ENCODE data around the gene KCNJ12. TPM values are rescaled to one million over a fixed set of nuclear protein-coding genes. Genes with fewer than 3 reads are reported as not detected.

KCNJ12 gene
- total and polyA plus RNA-seq, 2 of the 4 experiments (the other 2 are of a cell fraction): under 0.01 to 0.10 TPM

DNA sequence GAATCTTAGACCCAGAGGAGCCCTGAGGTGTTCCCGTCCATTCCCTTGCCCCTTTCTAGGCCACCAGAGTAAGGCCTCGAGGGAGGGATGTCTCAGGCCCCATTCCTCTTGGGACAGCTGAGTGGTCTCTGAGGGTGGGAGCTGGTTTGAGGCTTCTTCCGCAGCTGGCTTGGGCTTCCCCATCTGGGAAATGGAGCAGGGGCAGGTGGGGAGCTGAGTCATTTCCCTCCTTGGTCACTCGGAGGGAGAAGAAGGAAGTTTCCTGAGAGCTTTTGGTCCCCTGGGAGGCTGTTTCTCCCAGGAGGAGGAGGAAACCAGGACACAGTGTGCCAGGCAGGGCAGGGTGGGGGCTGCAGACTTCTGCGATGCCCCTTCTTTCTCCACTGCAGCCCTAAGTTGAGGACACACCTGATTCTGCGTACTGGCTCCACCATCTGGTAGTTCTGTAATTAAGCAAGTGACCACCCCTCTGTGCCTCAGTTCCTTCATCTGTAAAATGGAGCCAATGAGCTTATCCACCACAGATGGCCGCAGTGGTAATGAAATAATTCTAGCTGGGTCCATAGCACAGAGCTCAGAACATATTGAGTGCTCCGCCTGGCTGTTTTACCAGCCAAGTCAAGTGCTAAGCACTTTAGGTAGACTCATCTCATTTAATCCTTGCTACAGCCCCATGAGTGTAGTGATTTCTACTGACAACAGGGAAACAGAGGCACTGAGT, 1.6 kb upstream of the KCNJ12 start:
- 65% methylated on average over 2 of the region's 8 CpGs; no CpG with 5 or more reads in 1 of the 2 experiments for WGBS, 2 experiments (ENCODE audit: extremely low coverage in 2 of 2, insufficient read length in 1 of 2)
- H3K4me1 ChIP-seq (ENCODE audit: control insufficient read depth, insufficient read depth, low read length): peaks cover 4% of the 10 kb centered on the region; the same call in 1 of the 2 replicates
- intact Hi-C loops (cut with micrococcal nuclease) (no loop called here), dilution Hi-C loops (cut with HindIII; ENCODE audit: low sequenced_read_pairs, unreplicated experiment) (no loop called here), in situ Hi-C loops (cut with MboI; ENCODE audit: low sequenced_read_pairs) (no loop called here)
- no peaks in the 10 kb centered on the region for H3K79me1 ChIP-seq (ENCODE audit: low read depth in 1 of 2, low read length in 2 of 2)
- no peak overlapping the region for H3K14ac ChIP-seq (replicated peaks; ENCODE audit: low read depth, low read length)
- H2AK5ac ChIP-seq (ENCODE audit: low read depth, low read length): no peak overlapping the region
- TF ChIP-seq MXI1 (IDR thresholded peaks at IDR 0.05; ENCODE audit: borderline replicate concordance, low read depth, low read length): no peak
- TF ChIP-seq RCOR1 (IDR thresholded peaks at IDR 0.05; ENCODE audit: insufficient replicate concordance, low read length): no peak
- TF ChIP-seq, protein P1, sequence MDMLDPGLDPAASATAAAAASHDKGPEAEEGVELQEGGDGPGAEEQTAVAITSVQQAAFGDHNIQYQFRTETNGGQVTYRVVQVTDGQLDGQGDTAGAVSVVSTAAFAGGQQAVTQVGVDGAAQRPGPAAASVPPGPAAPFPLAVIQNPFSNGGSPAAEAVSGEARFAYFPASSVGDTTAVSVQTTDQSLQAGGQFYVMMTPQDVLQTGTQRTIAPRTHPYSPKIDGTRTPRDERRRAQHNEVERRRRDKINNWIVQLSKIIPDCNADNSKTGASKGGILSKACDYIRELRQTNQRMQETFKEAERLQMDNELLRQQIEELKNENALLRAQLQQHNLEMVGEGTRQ (IDR thresholded peaks at IDR 0.05; ENCODE audit: low read depth, low read length): no peak
- no peak for TF ChIP-seq POLR2A (IDR thresholded peaks at IDR 0.05; ENCODE audit: low read depth, low read length)
- no peak for TF ChIP-seq MAFK (IDR thresholded peaks at IDR 0.05; ENCODE audit: low read depth, low read length)
- no peak overlapping the region for H2BK5ac ChIP-seq (ENCODE audit: low read depth, low read length, poor library complexity, severe bottlenecking)
- H3K9me3 ChIP-seq (ENCODE audit: control insufficient read depth, insufficient read depth, low read length): no peaks in the 10 kb centered on the region
- H3K4me2 ChIP-seq (ENCODE audit: low read depth, low read length): no peak overlapping the region
- H3K56ac ChIP-seq (ENCODE audit: extremely low read depth, insufficient read depth, low read length): no peak overlapping the region
- H3K4me3 ChIP-seq (ENCODE audit: insufficient read depth, low read depth, low read length): no peak overlapping the region
- H3K27ac ChIP-seq (ENCODE audit: insufficient read depth, low read length): no peak overlapping the region
- no peak overlapping the region for H3K9ac ChIP-seq (ENCODE audit: low read depth, low read length)
- H3K36me3 ChIP-seq (ENCODE audit: control insufficient read depth, insufficient read depth, low read length): no peaks in the 10 kb centered on the region
- H2BK20ac ChIP-seq (ENCODE audit: low read depth, low read length): no peak overlapping the region
- H3K9me1 ChIP-seq (ENCODE audit: insufficient read depth, low read length): no peaks in the 10 kb centered on the region
- H4K20me1 ChIP-seq (ENCODE audit: insufficient read depth, low read length): no peaks in the 10 kb centered on the region
- no TSS peak for BruUV-seq (replicated peaks)
- no peak for ATAC-seq (ENCODE audit: low read depth)
- no peak for DNase-seq
- peaks cover 66% of the 10 kb centered on the region for H3K27me3 ChIP-seq (ENCODE audit: control insufficient read depth, insufficient read depth, low read length)
- no peak overlapping the region for H3K18ac ChIP-seq (ENCODE audit: low read depth, low read length)
- H2AFZ ChIP-seq (replicated peaks; ENCODE audit: low read length, poor library complexity): no peak overlapping the region
- no peak overlapping the region for H4K91ac ChIP-seq (ENCODE audit: insufficient read depth, low read depth, low read length)
- H2BK120ac ChIP-seq (ENCODE audit: low read depth, low read length): no peak overlapping the region
- ChIA-PET CTCF (no interaction called here), POLR2A (ENCODE audit: unreplicated experiment) (no interaction called here)
- no peak overlapping the region for H4K8ac ChIP-seq (ENCODE audit: low read depth in 2 of 2, low read length in 2 of 2)
- no peak overlapping the region for H4K5ac ChIP-seq (ENCODE audit: low read depth, low read length)
- no peak overlapping the region for H3K23ac ChIP-seq (ENCODE audit: low read depth, low read length)
- no peak overlapping the region for H3K4ac ChIP-seq (ENCODE audit: low read depth, low read length)
- no peak overlapping the region for H2BK15ac ChIP-seq (ENCODE audit: low read depth, low read length)
- no peak overlapping the region for H2AK9ac ChIP-seq (replicated peaks; ENCODE audit: low read depth, low read length, poor library complexity)
